HFFc6 (cell line): Measurements from ENCODE around the gene DEFB131B. TPM values are rescaled to one million over a fixed set of nuclear protein-coding genes. Genes with fewer than 3 reads are reported as not detected.
"Not testable (repeated sequence)": the region's sequence is repeated elsewhere in the genome, so short reads cannot be mapped to it uniquely, and the experiment has no call there.

Experiments
- DNase-seq: peaks from one replicate; pipeline ENCODE4 v3.0.0-alpha.2; 2018
- H3K27ac Mint-ChIP-seq: 2 replicates; pipeline ENCODE4 v1.8.0; 2020; ENCODE audit warnings: mild to moderate bottlenecking, mixed read lengths
- H3K27me3 Mint-ChIP-seq: 2 replicates; pipeline ENCODE4 v1.8.0; 2021; ENCODE audit warnings: mild to moderate bottlenecking, moderate library complexity, mixed read lengths; ENCODE audit not compliant: insufficient read depth
- H3K36me3 Mint-ChIP-seq: 2 replicates; pipeline ENCODE4 v1.8.0; 2021; ENCODE audit warnings: low read depth, mixed read lengths
- H3K4me1 Mint-ChIP-seq: 2 replicates; pipeline ENCODE4 v1.8.0; 2020; ENCODE audit warnings: low read depth, mixed read lengths
- H3K4me3 Mint-ChIP-seq: 2 replicates; pipeline ENCODE4 v1.8.0; 2020; ENCODE audit warnings: mild to moderate bottlenecking, moderate library complexity, mixed read lengths
- H3K9me3 Mint-ChIP-seq: 2 replicates; pipeline ENCODE4 v1.8.0; 2020; ENCODE audit warnings: mild to moderate bottlenecking, mixed read lengths
- CTCF ChIP-seq: fragments of 200-600 bp; sonication (generic); IDR thresholded peaks from 2 replicates; pipeline ENCODE4 v1.5.0; 2021; ENCODE audit warnings: antibody characterized with exemption, mild to moderate bottlenecking
- total RNA-seq, 6 experiments: library from RNA; stranded (reverse); fragmentation: NEBNext Ultra II Directional; extraction: Animal tissue kit (Norgen Biotek cat#: 25700); gene quantifications; 2 replicates in 1 of 6; 3 replicates in 5 of 6; pipeline ENCODE4 v1.2.3, GENCODE V29; 2021

The DEFB131B gene
- total RNA-seq, 6 experiments from 2014 or later = not detected

GRCh38 chr11:71863978-71864627 lies 14.2 kb upstream of the DEFB131B start:
- TF ChIP-seq CTCF = peak; percentile 71
- not testable (repeated sequence) for H3K9me3 Mint-ChIP-seq, H3K36me3 Mint-ChIP-seq, H3K4me3 Mint-ChIP-seq, H3K27ac Mint-ChIP-seq, H3K4me1 Mint-ChIP-seq, H3K27me3 Mint-ChIP-seq
- DNase-seq = peak; percentile 77

- not testable (repeated sequence) for H3K4me3 Mint-ChIP-seq, H3K27me3 Mint-ChIP-seq, DNase-seq, H3K4me1 Mint-ChIP-seq, H3K27ac Mint-ChIP-seq, H3K9me3 Mint-ChIP-seq, H3K36me3 Mint-ChIP-seq
These were observed 11.0 kb upstream of the DEFB131B start for GRCh38 chr11:71867209-71867608.

GRCh38 chr11:71869931-71870330 lies 8.3 kb upstream of the DEFB131B start:
- not testable (repeated sequence) for H3K4me3 Mint-ChIP-seq, H3K4me1 Mint-ChIP-seq, DNase-seq, H3K36me3 Mint-ChIP-seq, H3K9me3 Mint-ChIP-seq, H3K27me3 Mint-ChIP-seq, H3K27ac Mint-ChIP-seq

GRCh38 chr11:71870661-71871060 lies 7.6 kb upstream of the DEFB131B start:
- H3K27me3 Mint-ChIP-seq, H3K36me3 Mint-ChIP-seq, H3K4me3 Mint-ChIP-seq, DNase-seq, H3K9me3 Mint-ChIP-seq, H3K4me1 Mint-ChIP-seq, H3K27ac Mint-ChIP-seq: not testable (repeated sequence)

- not testable (repeated sequence) for H3K9me3 Mint-ChIP-seq, H3K4me1 Mint-ChIP-seq, H3K36me3 Mint-ChIP-seq, H3K4me3 Mint-ChIP-seq, H3K27ac Mint-ChIP-seq, H3K27me3 Mint-ChIP-seq, DNase-seq
These were observed 2.0 kb upstream of the DEFB131B start for GRCh38 chr11:71876262-71876661.

GRCh38 chr11:71885806-71886205 lies 7.6 kb downstream of the DEFB131B start:
- H3K27ac Mint-ChIP-seq, H3K27me3 Mint-ChIP-seq, H3K4me3 Mint-ChIP-seq, H3K9me3 Mint-ChIP-seq, H3K4me1 Mint-ChIP-seq, H3K36me3 Mint-ChIP-seq, DNase-seq: not testable (repeated sequence)

GRCh38 chr11:71888335-71889010 lies 10.2 kb downstream of the DEFB131B start:
- not testable (repeated sequence) for H3K27me3 Mint-ChIP-seq, H3K27ac Mint-ChIP-seq, H3K36me3 Mint-ChIP-seq, H3K4me1 Mint-ChIP-seq, DNase-seq, H3K4me3 Mint-ChIP-seq, H3K9me3 Mint-ChIP-seq

- DNase-seq, H3K4me3 Mint-ChIP-seq, H3K9me3 Mint-ChIP-seq, H3K27ac Mint-ChIP-seq, H3K27me3 Mint-ChIP-seq, H3K4me1 Mint-ChIP-seq: not testable (repeated sequence)
- peaks cover 15% of the 10 kb centered on the region for H3K36me3 Mint-ChIP-seq
These were observed 11.1 kb downstream of the DEFB131B start for GRCh38 chr11:71889181-71889872.

GRCh38 chr11:71895961-71896360 lies 17.7 kb downstream of the DEFB131B start:
- Mint-ChIP-seq H3K36me3 (peaks cover 46% of the 10 kb centered on the region), H3K27ac (no peak overlapping the region), H3K4me1 (peaks cover 4% of the 10 kb centered on the region; the same call in 1 of the 2 replicates), H3K9me3 (peaks cover 6% of the 10 kb centered on the region), H3K27me3 (no peaks in the 10 kb centered on the region), H3K4me3 (no peak overlapping the region)
- TF ChIP-seq CTCF = no peak
- no peak for DNase-seq

- Mint-ChIP-seq H3K36me3 (peaks cover 41% of the 10 kb centered on the region), H3K4me1 (peaks cover 12% of the 10 kb centered on the region; the same call in 1 of the 2 replicates)
- not testable (repeated sequence) for H3K4me3 Mint-ChIP-seq, H3K27me3 Mint-ChIP-seq, H3K27ac Mint-ChIP-seq, H3K9me3 Mint-ChIP-seq
- peak; percentile 58 for DNase-seq
These were observed 22.9 kb downstream of the DEFB131B start for GRCh38 chr11:71901137-71901536.
